K562 (cell line): ENCODE measurements around the gene VPS11. TPM values are rescaled to one million over a fixed set of nuclear protein-coding genes. Genes with fewer than 3 reads are reported as not detected.

ENCODE experiments used
- C11orf30 ChIP-seq: fragments of 450-650 bp; IDR thresholded peaks from 2 replicates; pipeline ENCODE4 v1.6.1; 2016; ENCODE audit warnings: low read depth, mild to moderate bottlenecking
- FIP1L1 ChIP-seq: fragments of 200-400 bp; formaldehyde crosslinking; IDR thresholded peaks from 2 replicates; pipeline ENCODE4 v1.6.1; 2018; ENCODE audit warnings: mild to moderate bottlenecking, low read depth, low read length; ENCODE audit not compliant: poor library complexity, severe bottlenecking
- KLF10 ChIP-seq: fragments of 250-450 bp; sonication (Bioruptor Pico); IDR thresholded peaks from 2 replicates; pipeline ENCODE4 v1.6.1; 2021; ENCODE audit warnings: matching md5 sums
- KLF6 ChIP-seq: fragments of 250-450 bp; sonication (Bioruptor Pico); IDR thresholded peaks from 2 replicates; pipeline ENCODE4 v1.4.0; 2020; ENCODE audit warnings: mild to moderate bottlenecking, moderate library complexity, borderline replicate concordance
- MBD2 ChIP-seq: sonication (generic); IDR thresholded peaks from 2 replicates; pipeline ENCODE4 v1.6.1; 2016; ENCODE audit warnings: low read depth, borderline replicate concordance
- SMAD4 ChIP-seq: fragments of 250-450 bp; sonication (Bioruptor Pico); conservative IDR thresholded peaks from 2 replicates; pipeline ENCODE4 v1.8.0; 2021; ENCODE audit warnings: inconsistent platforms, mild to moderate bottlenecking, moderate library complexity
- SMARCA4 ChIP-seq: fragments of 450-650 bp; IDR thresholded peaks from 2 replicates; pipeline ENCODE4 v1.6.1; 2016
- TOE1 ChIP-seq, 2 experiments: fragments of 450-650 bp in 1 of 2; sonication (generic) in 1 of 2; formaldehyde crosslinking in 1 of 2; IDR thresholded peaks; 2 replicates each; pipeline versions ENCODE4 v1.7.1 to v1.8.0; 2016 to 2022; ENCODE audit warnings: borderline replicate concordance in 2 of 2, mild to moderate bottlenecking in 2 of 2, antibody characterized with exemption in 1 of 2, inconsistent platforms in 1 of 2, low read depth in 1 of 2, missing genetic modification reagents in 1 of 2, moderate library complexity in 1 of 2
- TRIM24 ChIP-seq, 2 experiments: fragments of 450-650 bp; IDR thresholded peaks; 2 replicates each; pipeline ENCODE4 v1.6.1; 2016
- XRCC4 ChIP-seq: IDR thresholded peaks from one replicate; pipeline ENCODE4 v1.6.1; 2011; ENCODE audit not compliant: insufficient read depth, insufficient read length; ENCODE audit errors: extremely low read depth
- ZNF253 ChIP-seq: fragments of 250-450 bp; sonication (Bioruptor Pico); conservative IDR thresholded peaks from 2 replicates; pipeline ENCODE4 v1.6.1; 2021; ENCODE audit warnings: mild to moderate bottlenecking
- polyA plus RNA-seq, 8 experiments: library from polyadenylated mRNA; depleted of rRNA in 4 of 8; stranded (reverse) in 5 of 8; unstranded in 3 of 8; fragments of >200 nt; fragmentation: Nextera tagmentation in 2 of 8; fragmentation: Illumina TruSeq in 1 of 8; extraction: Ambion mirVana in 2 of 8; extraction: Trizol in 1 of 8; gene quantifications; 2 replicates each; pipeline versions ENCODE4 v1.2.1 to v1.2.3, GENCODE V29; 2011 to 2014; ENCODE audit warnings: inconsistent platforms in 1 of 8, missing spikeins in 1 of 8
- total RNA-seq, 7 experiments: library from RNA; depleted of rRNA in 6 of 7; stranded (reverse); fragments of >200 nt in 6 of 7; fragmentation: Illumina TruSeq in 2 of 7; extraction: Trizol in 2 of 7; gene quantifications; 2 replicates each; pipeline versions ENCODE4 v1.2.1 to v1.2.3, GENCODE V29; 2011 to 2021; ENCODE audit warnings: low replicate concordance in 1 of 7
- TF ChIP-seq, protein P1 (sequence below): fragments of 250-450 bp; sonication (Bioruptor Pico); IDR thresholded peaks from 2 replicates; pipeline ENCODE4 v1.4.0; 2020; ENCODE audit warnings: mild to moderate bottlenecking, moderate library complexity
- TF ChIP-seq, protein P2 (sequence below), 2 experiments: fragments of 450-650 bp; formaldehyde crosslinking in 1 of 2; IDR thresholded peaks; 2 replicates each; pipeline versions ENCODE4 v1.4.0 to v1.6.1; 2014 to 2020; ENCODE audit warnings: mild to moderate bottlenecking in 2 of 2, borderline replicate concordance in 1 of 2, low read depth in 1 of 2
- TF ChIP-seq, protein P3 (sequence below): fragments of 250-450 bp; sonication (Bioruptor Pico); IDR thresholded peaks from 2 replicates; pipeline ENCODE4 v1.8.0; 2022; ENCODE audit warnings: inconsistent platforms, mild to moderate bottlenecking, moderate library complexity, borderline replicate concordance

VPS11 gene
- total and polyA plus RNA-seq, 9 of the 15 experiments (the other 6 are each of a cell fraction or from before 2014, with no cell fraction given), result 14.1 to 35.5 (median 27.5) TPM

DNA sequence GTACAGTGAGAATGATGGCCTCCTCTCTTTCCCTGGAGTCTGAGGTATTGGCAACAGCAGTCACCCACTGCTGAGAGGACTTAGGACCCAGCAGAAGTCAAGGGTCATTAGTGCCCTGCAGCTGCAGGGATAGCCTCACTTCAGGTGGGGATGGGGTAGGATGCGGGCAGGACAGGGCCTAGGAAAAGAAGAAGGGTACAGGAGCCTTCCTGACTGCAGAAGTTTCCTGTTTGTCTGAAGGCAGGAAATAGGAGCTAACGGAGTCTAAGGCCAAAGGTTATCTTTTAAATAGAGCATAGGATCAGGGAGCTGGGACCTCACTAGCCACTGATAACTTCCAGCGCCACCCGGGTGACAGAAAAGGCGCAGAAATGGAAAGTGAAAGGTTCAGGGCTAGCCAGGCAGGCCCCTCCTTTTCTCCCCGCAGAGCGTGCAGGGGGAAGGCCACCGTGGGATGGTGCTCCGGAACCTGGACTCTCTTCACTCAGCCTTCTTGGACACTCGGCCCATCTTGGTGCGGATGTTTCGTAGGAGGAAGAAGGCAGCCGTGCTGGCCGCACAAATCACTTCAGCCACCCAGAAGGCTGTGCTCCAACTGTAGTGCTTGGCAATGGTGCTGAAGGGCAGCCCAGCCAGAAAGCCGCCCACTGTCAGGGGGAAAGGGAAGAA, 43.1 kb upstream of the VPS11 start (continued):
- TF ChIP-seq, protein P1, sequence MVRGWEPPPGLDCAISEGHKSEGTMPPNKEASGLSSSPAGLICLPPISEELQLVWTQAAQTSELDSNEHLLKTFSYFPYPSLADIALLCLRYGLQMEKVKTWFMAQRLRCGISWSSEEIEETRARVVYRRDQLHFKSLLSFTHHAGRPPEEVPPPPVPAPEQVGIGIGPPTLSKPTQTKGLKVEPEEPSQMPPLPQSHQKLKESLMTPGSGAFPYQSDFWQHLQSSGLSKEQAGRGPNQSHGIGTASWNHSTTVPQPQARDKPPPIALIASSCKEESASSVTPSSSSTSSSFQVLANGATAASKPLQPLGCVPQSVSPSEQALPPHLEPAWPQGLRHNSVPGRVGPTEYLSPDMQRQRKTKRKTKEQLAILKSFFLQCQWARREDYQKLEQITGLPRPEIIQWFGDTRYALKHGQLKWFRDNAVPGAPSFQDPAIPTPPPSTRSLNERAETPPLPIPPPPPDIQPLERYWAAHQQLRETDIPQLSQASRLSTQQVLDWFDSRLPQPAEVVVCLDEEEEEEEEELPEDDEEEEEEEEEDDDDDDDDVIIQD (CRISPR knock-in tag), result no peak
- 0 out of 2 replicates have a peak, but pooled peaks have one; percentile 32 for TF ChIP-seq SMAD4 (CRISPR knock-in tag)
- no peak for TF ChIP-seq ZNF253
- no peak for TF ChIP-seq SMARCA4
- TF ChIP-seq, protein P2, sequence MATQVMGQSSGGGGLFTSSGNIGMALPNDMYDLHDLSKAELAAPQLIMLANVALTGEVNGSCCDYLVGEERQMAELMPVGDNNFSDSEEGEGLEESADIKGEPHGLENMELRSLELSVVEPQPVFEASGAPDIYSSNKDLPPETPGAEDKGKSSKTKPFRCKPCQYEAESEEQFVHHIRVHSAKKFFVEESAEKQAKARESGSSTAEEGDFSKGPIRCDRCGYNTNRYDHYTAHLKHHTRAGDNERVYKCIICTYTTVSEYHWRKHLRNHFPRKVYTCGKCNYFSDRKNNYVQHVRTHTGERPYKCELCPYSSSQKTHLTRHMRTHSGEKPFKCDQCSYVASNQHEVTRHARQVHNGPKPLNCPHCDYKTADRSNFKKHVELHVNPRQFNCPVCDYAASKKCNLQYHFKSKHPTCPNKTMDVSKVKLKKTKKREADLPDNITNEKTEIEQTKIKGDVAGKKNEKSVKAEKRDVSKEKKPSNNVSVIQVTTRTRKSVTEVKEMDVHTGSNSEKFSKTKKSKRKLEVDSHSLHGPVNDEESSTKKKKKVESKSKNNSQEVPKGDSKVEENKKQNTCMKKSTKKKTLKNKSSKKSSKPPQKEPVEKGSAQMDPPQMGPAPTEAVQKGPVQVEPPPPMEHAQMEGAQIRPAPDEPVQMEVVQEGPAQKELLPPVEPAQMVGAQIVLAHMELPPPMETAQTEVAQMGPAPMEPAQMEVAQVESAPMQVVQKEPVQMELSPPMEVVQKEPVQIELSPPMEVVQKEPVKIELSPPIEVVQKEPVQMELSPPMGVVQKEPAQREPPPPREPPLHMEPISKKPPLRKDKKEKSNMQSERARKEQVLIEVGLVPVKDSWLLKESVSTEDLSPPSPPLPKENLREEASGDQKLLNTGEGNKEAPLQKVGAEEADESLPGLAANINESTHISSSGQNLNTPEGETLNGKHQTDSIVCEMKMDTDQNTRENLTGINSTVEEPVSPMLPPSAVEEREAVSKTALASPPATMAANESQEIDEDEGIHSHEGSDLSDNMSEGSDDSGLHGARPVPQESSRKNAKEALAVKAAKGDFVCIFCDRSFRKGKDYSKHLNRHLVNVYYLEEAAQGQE (IDR thresholded peaks at IDR 0.05; ENCODE audit: borderline replicate concordance), result no peak
- TF ChIP-seq, protein P2 (CRISPR knock-in tag; IDR thresholded peaks at IDR 0.05; ENCODE audit: low read depth), result no peak; the same call in 1 of the 2 replicates
- TF ChIP-seq, protein P3, sequence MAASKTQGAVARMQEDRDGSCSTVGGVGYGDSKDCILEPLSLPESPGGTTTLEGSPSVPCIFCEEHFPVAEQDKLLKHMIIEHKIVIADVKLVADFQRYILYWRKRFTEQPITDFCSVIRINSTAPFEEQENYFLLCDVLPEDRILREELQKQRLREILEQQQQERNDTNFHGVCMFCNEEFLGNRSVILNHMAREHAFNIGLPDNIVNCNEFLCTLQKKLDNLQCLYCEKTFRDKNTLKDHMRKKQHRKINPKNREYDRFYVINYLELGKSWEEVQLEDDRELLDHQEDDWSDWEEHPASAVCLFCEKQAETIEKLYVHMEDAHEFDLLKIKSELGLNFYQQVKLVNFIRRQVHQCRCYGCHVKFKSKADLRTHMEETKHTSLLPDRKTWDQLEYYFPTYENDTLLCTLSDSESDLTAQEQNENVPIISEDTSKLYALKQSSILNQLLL (CRISPR knock-in tag), result no peak
- TF ChIP-seq KLF10, result no peak
- no peak for TF ChIP-seq TOE1 (IDR thresholded peaks at IDR 0.05; ENCODE audit: borderline replicate concordance)
- TF ChIP-seq TOE1 (CRISPR knock-in tag; IDR thresholded peaks at IDR 0.05; ENCODE audit: borderline replicate concordance, low read depth), result no peak
- no peak for TF ChIP-seq FIP1L1
- no peak for TF ChIP-seq XRCC4
- TF ChIP-seq MBD2, result no peak
- TF ChIP-seq C11orf30, result no peak
- TF ChIP-seq KLF6 (CRISPR knock-in tag), result no peak
- no peak for TF ChIP-seq TRIM24 (IDR thresholded peaks at IDR 0.05)
